CD4-positive, alpha-beta memory T cell (primary cell): Measurements from ENCODE around the gene EMD. TPM values are rescaled to one million over a fixed set of nuclear protein-coding genes. Genes with fewer than 3 reads are reported as not detected.

Experiments
- CTCF ChIA-PET: fragments of 350-600 bp; sonication (Branson Sonifier 250); formaldehyde crosslinking; loops from one replicate; lab custom pipeline; 2021; ENCODE audit warnings: inconsistent platforms; ENCODE audit not compliant: partially characterized antibody; lab: Charles Lee
- POLR2A ChIA-PET: fragments of 350-600 bp; sonication (Branson Sonifier 250); formaldehyde crosslinking; loops from one replicate; lab custom pipeline; 2021; ENCODE audit not compliant: partially characterized antibody; lab: Charles Lee
- DNase-seq, 5 donors: peaks; one replicate each; pipeline versions ENCODE4 v3.0.0 to v3.0.0-alpha.2; 2020 to 2022; ENCODE audit warnings: mixed read lengths in 1 of 5
- H3K27ac ChIP-seq: one replicate; pipeline ENCODE4 v1.7.0; 2013; ENCODE audit warnings: low read depth, low read length
- H3K27me3 ChIP-seq: 2 replicates; pipeline ENCODE4 v1.7.0; 2013; ENCODE audit warnings: mild to moderate bottlenecking, low read length, moderate library complexity; ENCODE audit not compliant: insufficient read depth
- H3K36me3 ChIP-seq: 2 replicates; pipeline ENCODE4 v1.7.0; 2013; ENCODE audit warnings: mild to moderate bottlenecking, low read length, moderate library complexity; ENCODE audit not compliant: insufficient read depth
- H3K4me1 ChIP-seq: 2 replicates; pipeline ENCODE4 v1.7.0; 2013; ENCODE audit warnings: mild to moderate bottlenecking, low read length, moderate library complexity; ENCODE audit not compliant: insufficient read depth
- H3K4me3 ChIP-seq, 2 donors: one replicate each; pipeline ENCODE4 v1.7.0; 2013; ENCODE audit warnings: low read length in 2 of 2, mild to moderate bottlenecking in 1 of 2
- H3K9me3 ChIP-seq, 2 donors: one replicate each; pipeline ENCODE4 v1.7.0; 2013; ENCODE audit warnings: low read length in 2 of 2, control low read depth in 1 of 2; ENCODE audit not compliant: control insufficient read depth in 1 of 2
- H3K27ac Mint-ChIP-seq, 7 donors: one replicate each; pipeline ENCODE4 v1.8.0; 2020 to 2021; ENCODE audit warnings: mixed read lengths in 7 of 7, mild to moderate bottlenecking in 6 of 7, inconsistent platforms in 3 of 7, moderate library complexity in 3 of 7
- H3K27me3 Mint-ChIP-seq, 2 donors: one replicate each; pipeline ENCODE4 v1.8.0; 2020 to 2021; ENCODE audit warnings: mixed read lengths in 2 of 2
- H3K36me3 Mint-ChIP-seq, 2 donors: one replicate each; pipeline ENCODE4 v1.8.0; 2020 to 2021; ENCODE audit warnings: mixed read lengths in 2 of 2, inconsistent platforms in 1 of 2, mild to moderate bottlenecking in 1 of 2
- H3K4me1 Mint-ChIP-seq, 4 donors: one replicate each; pipeline ENCODE4 v1.8.0; 2020 to 2021; ENCODE audit warnings: mixed read lengths in 4 of 4, mild to moderate bottlenecking in 1 of 4
- H3K4me3 Mint-ChIP-seq, 8 donors: one replicate each; pipeline ENCODE4 v1.8.0; 2020 to 2021; ENCODE audit warnings: mixed read lengths in 8 of 8, mild to moderate bottlenecking in 7 of 8, moderate library complexity in 6 of 8, inconsistent platforms in 3 of 8
- H3K9me3 Mint-ChIP-seq, 8 donors: one replicate each; pipeline ENCODE4 v1.8.0; 2020 to 2021; ENCODE audit warnings: mixed read lengths in 8 of 8, mild to moderate bottlenecking in 5 of 8, inconsistent platforms in 3 of 8, moderate library complexity in 1 of 8
- intact Hi-C: fragments of 100-400 bp; cut with micrococcal nuclease; formaldehyde crosslinking; loops from one replicate; pipeline ENCODE4 v1.15.1; 2023
- polyA plus RNA-seq, 2 donors: library from polyadenylated mRNA; unstranded; fragments of 300-500 nt; fragmentation: Illumina TruSeq; gene quantifications; one replicate each; pipeline ENCODE4 v1.2.3, GENCODE V29; 2021
- total RNA-seq, 2 experiments: library from RNA; stranded (reverse); gene quantifications; one replicate each; pipeline ENCODE4 v1.2.3, GENCODE V29; 2021

The EMD gene
- total and polyA plus RNA-seq, 4 experiments from 2014 or later = 30.3 to 88.7 (median 61.2) TPM

- H3K27ac Mint-ChIP-seq = peak overlapping the region in 3 of 7 donors; percentile 57 to 70 (median 58)
- no peaks in the 10 kb centered on the region for H3K9me3 Mint-ChIP-seq
- no peaks in the 10 kb centered on the region for H3K27me3 ChIP-seq
- DNase-seq = peak in 1 of 5 donors; percentile 16
- H3K4me1 Mint-ChIP-seq = peaks cover 4 to 48% (median 15%) of the 10 kb centered on the region in 4 donors
- CTCF ChIA-PET = no interaction called here
- intact Hi-C loops = no loop called here
- no peak overlapping the region for H3K4me3 Mint-ChIP-seq
- H3K4me3 ChIP-seq = no peak overlapping the region
- H3K27ac ChIP-seq = no peak overlapping the region
- H3K9me3 ChIP-seq = no peaks in the 10 kb centered on the region
- peaks cover 8 to 37% of the 10 kb centered on the region in 2 donors for H3K36me3 Mint-ChIP-seq
- no peaks in the 10 kb centered on the region for H3K27me3 Mint-ChIP-seq
- POLR2A ChIA-PET = interaction anchor here (0.8 to 12.9 kb wide), 3 partner anchors 7 to 10 kb away, joined by 3 to 245 read pairs (median 6); no protein-coding TSS in a partner anchor
- peaks cover 80% of the 10 kb centered on the region for H3K36me3 ChIP-seq
- peaks cover 85% of the 10 kb centered on the region for H3K4me1 ChIP-seq
Observed at GRCh38 chrX:154359362-154360154, 19.5 kb upstream of the EMD start.

- Histone ChIP-seq H3K9me3 (no peaks in the 10 kb centered on the region), H3K4me3 (no peak overlapping the region), H3K27ac (peak overlapping the region; percentile 46), H3K4me1 (peaks cover 84% of the 10 kb centered on the region), H3K27me3 (no peaks in the 10 kb centered on the region), H3K36me3 (peaks cover 82% of the 10 kb centered on the region)
- H3K36me3 Mint-ChIP-seq = peaks cover 13 to 41% of the 10 kb centered on the region in 2 donors
- H3K4me1 Mint-ChIP-seq = peaks cover 4 to 52% (median 15%) of the 10 kb centered on the region in 4 donors
- POLR2A ChIA-PET = interaction anchor here (0.8 to 1.7 kb wide), 2 partner anchors 9 kb away, joined by 3 to 6 read pairs; no protein-coding TSS in a partner anchor
- H3K4me3 Mint-ChIP-seq = no peak overlapping the region
- peak in 1 of 5 donors; percentile 16 for DNase-seq
- no peaks in the 10 kb centered on the region for H3K27me3 Mint-ChIP-seq
- CTCF ChIA-PET = no interaction called here
- intact Hi-C loops = no loop called here
- H3K27ac Mint-ChIP-seq = peak overlapping the region in 5 of 7 donors; percentile 52 to 91 (median 78)
- no peaks in the 10 kb centered on the region for H3K9me3 Mint-ChIP-seq
Observed at GRCh38 chrX:154360155-154360713, 18.9 kb upstream of the EMD start.

GRCh38 chrX:154362085-154362742, 16.9 kb upstream of the EMD start:
- ChIA-PET CTCF (interaction anchor here (1.5 kb wide), 1 partner anchor 11 kb away, joined by 4 read pairs; no protein-coding TSS in a partner anchor), POLR2A (interaction anchor here (0.8 to 10.9 kb wide), 4 partner anchors 9 to 156 kb away, joined by 3 to 245 read pairs (median 5); no protein-coding TSS in a partner anchor)
- Histone ChIP-seq H3K9me3 (no peaks in the 10 kb centered on the region), H3K36me3 (peaks cover 90% of the 10 kb centered on the region), H3K27ac (peak overlapping the region; percentile 9), H3K4me1 (peaks cover 84% of the 10 kb centered on the region), H3K4me3 (no peak overlapping the region), H3K27me3 (no peaks in the 10 kb centered on the region)
- Mint-ChIP-seq H3K27ac (peak overlapping the region in 6 of 7 donors; percentile 36 to 91 (median 53)), H3K36me3 (peaks cover 15 to 37% of the 10 kb centered on the region in 2 donors), H3K27me3 (no peaks in the 10 kb centered on the region), H3K4me3 (no peak overlapping the region), H3K4me1 (peaks cover 5 to 52% (median 8%) of the 10 kb centered on the region in 4 donors), H3K9me3 (no peaks in the 10 kb centered on the region)
- DNase-seq = no peak
- intact Hi-C loops = no loop called here

GRCh38 chrX:154363706-154364439, 15.2 kb upstream of the EMD start:
- Histone ChIP-seq H3K27me3 (no peaks in the 10 kb centered on the region), H3K4me3 (no peak overlapping the region), H3K36me3 (peaks cover 82% of the 10 kb centered on the region), H3K27ac (no peak overlapping the region), H3K4me1 (peaks cover 81% of the 10 kb centered on the region), H3K9me3 (no peaks in the 10 kb centered on the region)
- peaks cover 11 to 36% of the 10 kb centered on the region in 2 donors for H3K36me3 Mint-ChIP-seq
- no peaks in the 10 kb centered on the region for H3K9me3 Mint-ChIP-seq
- peak overlapping the region in 2 of 8 donors; percentile 32 to 43 for H3K4me3 Mint-ChIP-seq
- ChIA-PET POLR2A (interaction anchor here (0.9 to 10.9 kb wide), 2 partner anchors 11 to 16 kb away, joined by 3 to 245 read pairs; no protein-coding TSS in a partner anchor), CTCF (interaction anchor here (1.9 kb wide), 1 partner anchor 11 kb away, joined by 4 read pairs; the partner anchor contains the start of gene FLNA)
- H3K27ac Mint-ChIP-seq = peak overlapping the region in 6 of 7 donors; percentile 25 to 85 (median 54)
- DNase-seq = no peak
- peaks cover 1 to 51% (median 15%) of the 10 kb centered on the region in 4 donors for H3K4me1 Mint-ChIP-seq
- intact Hi-C loops = no loop called here
- no peaks in the 10 kb centered on the region for H3K27me3 Mint-ChIP-seq

GRCh38 chrX:154365052-154365600, 14.0 kb upstream of the EMD start:
- no peaks in the 10 kb centered on the region for H3K9me3 Mint-ChIP-seq
- peaks cover 69% of the 10 kb centered on the region for H3K4me1 ChIP-seq
- POLR2A ChIA-PET = interaction anchor here (6.8 to 10.9 kb wide), 2 partner anchors 12 to 33 kb away, joined by 69 to 245 read pairs; partner anchors contain the start of gene RPL10

More at GRCh38 chrX:154365052-154365600, 14.0 kb upstream of the EMD start:
- H3K9me3 ChIP-seq = no peaks in the 10 kb centered on the region
- no peak for DNase-seq
- H3K27me3 ChIP-seq = no peaks in the 10 kb centered on the region
- Mint-ChIP-seq H3K4me1 (peaks cover 1 to 55% (median 18%) of the 10 kb centered on the region in 4 donors), H3K4me3 (peak overlapping the region in 3 of 8 donors; percentile 5 to 32 (median 7)), H3K27me3 (no peaks in the 10 kb centered on the region), H3K27ac (peak overlapping the region; percentile 52 to 83 (median 69)), H3K36me3 (peaks cover 14 to 41% of the 10 kb centered on the region in 2 donors)
- peaks cover 70% of the 10 kb centered on the region for H3K36me3 ChIP-seq
- H3K4me3 ChIP-seq = no peak overlapping the region
- CTCF ChIA-PET = interaction anchor here (0.7 to 1.9 kb wide), 2 partner anchors 9 to 34 kb away, joined by 3 to 4 read pairs; partner anchors contain the start of gene FLNA
- intact Hi-C loops = no loop called here
- H3K27ac ChIP-seq = no peak overlapping the region
